SK-N-SH (cell line): Measurements from ENCODE around the gene NRCAM.

Experiments used
- EP300 ChIP-seq, 2 experiments: IDR thresholded peaks; 2 replicates each; pipeline versions ENCODE4 v1.4.0 to v1.6.1; 2012; ENCODE audit warnings: borderline replicate concordance in 1 of 2, low read depth in 1 of 2, low read length in 1 of 2
- EZH2phosphoT487 ChIP-seq: fragments of 200-600 bp; sonication (generic); IDR thresholded peaks from 2 replicates; pipeline ENCODE4 v1.6.1; 2017; ENCODE audit warnings: low read depth, mixed run types, mild to moderate bottlenecking, antibody characterized with exemption, moderate library complexity, borderline replicate concordance
- MXI1 ChIP-seq: IDR thresholded peaks from 2 replicates; pipeline ENCODE4 v1.6.1; 2012; ENCODE audit warnings: mild to moderate bottlenecking, low read depth, low read length, improper control_type of control experiment
- RCOR1 ChIP-seq: fragments of 150-350 bp; IDR thresholded peaks from 2 replicates; pipeline ENCODE4 v1.6.1; 2017; ENCODE audit warnings: antibody characterized with exemption, low read length
- TAF1 ChIP-seq: IDR thresholded peaks from 2 replicates; pipeline ENCODE4 v1.6.1; 2012; ENCODE audit warnings: low read depth, mild to moderate bottlenecking, low read length, moderate library complexity, borderline replicate concordance
- TF ChIP-seq, protein P1 (sequence below): fragments of 200-600 bp; sonication (generic); IDR thresholded peaks from 2 replicates; pipeline ENCODE4 v1.6.1; 2017; ENCODE audit warnings: antibody characterized with exemption, mild to moderate bottlenecking, moderate library complexity
- TF ChIP-seq, protein P2 (sequence below): IDR thresholded peaks from 2 replicates; pipeline ENCODE4 v1.4.0; 2012; ENCODE audit warnings: low read depth, borderline replicate concordance
- TF ChIP-seq, protein P3 (sequence below): fragments of 150-350 bp; IDR thresholded peaks from 2 replicates; pipeline ENCODE4 v1.6.1; 2017; ENCODE audit warnings: antibody characterized with exemption, low read length, low read depth, borderline replicate concordance
- TF ChIP-seq, protein P4 (sequence below): IDR thresholded peaks from 2 replicates; pipeline ENCODE4 v1.4.0; 2012; ENCODE audit warnings: low read depth, borderline replicate concordance
- TF ChIP-seq, protein P5 (sequence below): IDR thresholded peaks from 2 replicates; pipeline ENCODE4 v1.4.0; 2012; ENCODE audit warnings: low read depth

DNA sequence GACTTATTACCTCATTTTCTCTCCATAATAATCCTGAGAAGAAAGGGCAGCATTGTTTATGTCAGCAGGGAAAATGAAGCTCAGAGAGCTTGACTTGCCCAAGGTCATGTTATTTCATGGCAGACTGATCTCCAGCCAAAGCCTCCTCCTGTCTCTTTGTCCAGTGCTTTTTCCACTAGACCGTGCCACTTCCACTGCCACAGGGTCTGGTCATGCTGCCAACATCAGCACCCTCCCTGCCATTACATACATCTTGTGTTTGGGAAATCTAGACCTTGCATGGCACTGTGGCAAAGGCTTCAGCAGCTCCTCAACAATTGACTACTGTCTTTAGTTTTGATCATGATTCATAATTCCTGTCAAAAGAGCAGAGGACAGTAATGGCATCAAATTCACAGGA lies 25.1 kb downstream of the NRCAM start:
- TF ChIP-seq, protein P1, sequence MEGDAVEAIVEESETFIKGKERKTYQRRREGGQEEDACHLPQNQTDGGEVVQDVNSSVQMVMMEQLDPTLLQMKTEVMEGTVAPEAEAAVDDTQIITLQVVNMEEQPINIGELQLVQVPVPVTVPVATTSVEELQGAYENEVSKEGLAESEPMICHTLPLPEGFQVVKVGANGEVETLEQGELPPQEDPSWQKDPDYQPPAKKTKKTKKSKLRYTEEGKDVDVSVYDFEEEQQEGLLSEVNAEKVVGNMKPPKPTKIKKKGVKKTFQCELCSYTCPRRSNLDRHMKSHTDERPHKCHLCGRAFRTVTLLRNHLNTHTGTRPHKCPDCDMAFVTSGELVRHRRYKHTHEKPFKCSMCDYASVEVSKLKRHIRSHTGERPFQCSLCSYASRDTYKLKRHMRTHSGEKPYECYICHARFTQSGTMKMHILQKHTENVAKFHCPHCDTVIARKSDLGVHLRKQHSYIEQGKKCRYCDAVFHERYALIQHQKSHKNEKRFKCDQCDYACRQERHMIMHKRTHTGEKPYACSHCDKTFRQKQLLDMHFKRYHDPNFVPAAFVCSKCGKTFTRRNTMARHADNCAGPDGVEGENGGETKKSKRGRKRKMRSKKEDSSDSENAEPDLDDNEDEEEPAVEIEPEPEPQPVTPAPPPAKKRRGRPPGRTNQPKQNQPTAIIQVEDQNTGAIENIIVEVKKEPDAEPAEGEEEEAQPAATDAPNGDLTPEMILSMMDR, result no peak
- no peak for TF ChIP-seq EP300 (IDR thresholded peaks at IDR 0.05; ENCODE audit: borderline replicate concordance in 1 of 2, low read depth in 1 of 2, low read length in 1 of 2)
- TF ChIP-seq RCOR1, result no peak
- TF ChIP-seq MXI1, result no peak
- TF ChIP-seq, protein P2, sequence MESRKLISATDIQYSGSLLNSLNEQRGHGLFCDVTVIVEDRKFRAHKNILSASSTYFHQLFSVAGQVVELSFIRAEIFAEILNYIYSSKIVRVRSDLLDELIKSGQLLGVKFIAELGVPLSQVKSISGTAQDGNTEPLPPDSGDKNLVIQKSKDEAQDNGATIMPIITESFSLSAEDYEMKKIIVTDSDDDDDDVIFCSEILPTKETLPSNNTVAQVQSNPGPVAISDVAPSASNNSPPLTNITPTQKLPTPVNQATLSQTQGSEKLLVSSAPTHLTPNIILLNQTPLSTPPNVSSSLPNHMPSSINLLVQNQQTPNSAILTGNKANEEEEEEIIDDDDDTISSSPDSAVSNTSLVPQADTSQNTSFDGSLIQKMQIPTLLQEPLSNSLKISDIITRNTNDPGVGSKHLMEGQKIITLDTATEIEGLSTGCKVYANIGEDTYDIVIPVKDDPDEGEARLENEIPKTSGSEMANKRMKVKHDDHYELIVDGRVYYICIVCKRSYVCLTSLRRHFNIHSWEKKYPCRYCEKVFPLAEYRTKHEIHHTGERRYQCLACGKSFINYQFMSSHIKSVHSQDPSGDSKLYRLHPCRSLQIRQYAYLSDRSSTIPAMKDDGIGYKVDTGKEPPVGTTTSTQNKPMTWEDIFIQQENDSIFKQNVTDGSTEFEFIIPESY, result no peak
- TF ChIP-seq, protein P3, sequence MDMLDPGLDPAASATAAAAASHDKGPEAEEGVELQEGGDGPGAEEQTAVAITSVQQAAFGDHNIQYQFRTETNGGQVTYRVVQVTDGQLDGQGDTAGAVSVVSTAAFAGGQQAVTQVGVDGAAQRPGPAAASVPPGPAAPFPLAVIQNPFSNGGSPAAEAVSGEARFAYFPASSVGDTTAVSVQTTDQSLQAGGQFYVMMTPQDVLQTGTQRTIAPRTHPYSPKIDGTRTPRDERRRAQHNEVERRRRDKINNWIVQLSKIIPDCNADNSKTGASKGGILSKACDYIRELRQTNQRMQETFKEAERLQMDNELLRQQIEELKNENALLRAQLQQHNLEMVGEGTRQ, result no peak
- no peak for TF ChIP-seq EZH2phosphoT487
- TF ChIP-seq, protein P4, sequence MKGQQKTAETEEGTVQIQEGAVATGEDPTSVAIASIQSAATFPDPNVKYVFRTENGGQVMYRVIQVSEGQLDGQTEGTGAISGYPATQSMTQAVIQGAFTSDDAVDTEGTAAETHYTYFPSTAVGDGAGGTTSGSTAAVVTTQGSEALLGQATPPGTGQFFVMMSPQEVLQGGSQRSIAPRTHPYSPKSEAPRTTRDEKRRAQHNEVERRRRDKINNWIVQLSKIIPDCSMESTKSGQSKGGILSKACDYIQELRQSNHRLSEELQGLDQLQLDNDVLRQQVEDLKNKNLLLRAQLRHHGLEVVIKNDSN, result no peak
- no peak for TF ChIP-seq TAF1
- TF ChIP-seq, protein P5, sequence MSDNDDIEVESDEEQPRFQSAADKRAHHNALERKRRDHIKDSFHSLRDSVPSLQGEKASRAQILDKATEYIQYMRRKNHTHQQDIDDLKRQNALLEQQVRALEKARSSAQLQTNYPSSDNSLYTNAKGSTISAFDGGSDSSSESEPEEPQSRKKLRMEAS, result no peak
